ENCODE results near the gene RAPGEF2.
"Not testable (repeated sequence)": the region's sequence is repeated elsewhere in the genome, so short reads cannot be mapped to it uniquely, and the experiment has no call there.

Gene RAPGEF2

GRCh38 chr4:159175085-159175988 is 72.5 kb downstream of the RAPGEF2 start:
- no CpG with 5 or more reads among the region's 14 CpGs for WGBS (ENCODE audit: insufficient coverage, insufficient read length)
- Histone ChIP-seq H3K27ac (ENCODE audit: low read length) (peak overlapping the region; percentile 59), H3K36me3 (ENCODE audit: control insufficient read depth, insufficient read depth, low read length) (no peaks in the 10 kb centered on the region), H3K4me3 (ENCODE audit: low read length) (no peak overlapping the region), H3K27me3 (ENCODE audit: control insufficient read depth, insufficient read depth, low read length) (no peaks in the 10 kb centered on the region), H3K9me3 (ENCODE audit: control insufficient read depth, insufficient read depth, low read length) (no peaks in the 10 kb centered on the region), H3K4me1 (ENCODE audit: control insufficient read depth, insufficient read depth, low read length) (peaks cover 6% of the 10 kb centered on the region; the same call in 1 of the 2 replicates)
- DNase-seq (ENCODE audit: low read depth, low spot score): peak; percentile 93

DNA sequence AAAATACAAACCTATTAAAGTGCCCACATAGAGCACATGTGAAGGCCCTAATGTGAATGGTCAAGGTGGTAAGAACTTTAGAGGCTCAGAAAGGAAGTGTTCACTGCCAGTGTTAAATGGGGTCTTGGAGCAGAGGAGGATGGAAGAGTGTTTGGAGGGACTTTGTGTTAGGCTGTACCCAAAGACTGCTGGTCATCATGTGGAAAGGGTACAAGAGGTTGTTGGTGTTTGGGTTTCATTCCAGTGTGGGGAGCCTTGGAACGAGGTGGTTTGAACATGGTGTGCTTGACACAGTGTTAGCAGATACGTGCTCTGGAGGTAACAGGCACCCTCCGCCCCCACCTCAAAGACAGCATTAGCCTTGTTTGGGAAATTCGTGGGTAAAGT is 73.1 kb downstream of the RAPGEF2 start:
- Histone ChIP-seq H3K4me3 (ENCODE audit: low read length) (no peak overlapping the region), H3K4me1 (ENCODE audit: control insufficient read depth, insufficient read depth, low read length) (peaks cover 6% of the 10 kb centered on the region; the same call in 1 of the 2 replicates), H3K9me3 (ENCODE audit: control insufficient read depth, insufficient read depth, low read length) (no peaks in the 10 kb centered on the region), H3K36me3 (ENCODE audit: control insufficient read depth, insufficient read depth, low read length) (no peaks in the 10 kb centered on the region), H3K27ac (ENCODE audit: low read length) (peak overlapping the region; percentile 59), H3K27me3 (ENCODE audit: control insufficient read depth, insufficient read depth, low read length) (no peaks in the 10 kb centered on the region)
- DNase-seq (ENCODE audit: low read depth, low spot score): no peak
- no CpG with 5 or more reads among the region's 4 CpGs for WGBS (ENCODE audit: insufficient coverage, insufficient read length)

DNA sequence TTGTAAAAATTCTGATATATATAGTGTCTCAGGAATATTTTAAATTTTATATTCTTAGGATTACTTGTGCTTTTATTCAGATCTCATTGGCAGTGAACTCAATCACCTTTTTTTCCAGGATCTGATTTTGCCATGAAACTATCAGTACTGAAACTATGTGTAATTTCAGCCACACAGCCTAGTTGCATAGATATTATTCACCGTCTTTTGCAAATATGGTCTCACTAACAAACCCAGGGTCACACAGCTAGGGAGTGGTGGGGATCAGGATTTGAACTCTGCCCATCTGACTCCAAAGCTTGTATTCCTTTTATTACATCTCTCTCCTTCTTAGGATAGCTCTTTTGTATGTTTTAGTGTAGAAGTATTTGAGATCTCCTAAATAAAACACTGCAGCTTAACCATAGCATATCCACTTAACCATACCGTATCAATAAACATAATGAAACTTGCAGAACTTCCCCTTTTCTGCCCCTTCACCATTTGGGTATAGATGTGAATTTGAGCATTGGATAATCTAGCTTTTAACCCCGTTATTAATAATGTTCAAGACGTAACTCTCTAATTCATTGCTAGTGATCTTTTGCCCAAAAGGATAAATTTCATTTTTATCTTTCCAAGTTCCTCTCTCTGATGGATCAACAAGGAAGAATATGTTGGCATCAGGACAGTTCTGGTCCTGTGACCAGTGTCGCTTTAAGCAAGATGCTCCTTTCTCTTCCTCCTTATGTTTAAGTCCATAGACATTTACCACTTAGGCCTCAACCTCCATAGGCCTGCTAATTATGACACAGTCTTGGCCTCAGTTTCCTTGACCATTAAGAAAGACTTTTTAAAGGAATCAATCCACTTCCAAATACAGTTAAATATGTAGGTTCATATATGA is 74.6 kb downstream of the RAPGEF2 start:
- H3K4me1 ChIP-seq (ENCODE audit: control insufficient read depth, insufficient read depth, low read length): peaks cover 6% of the 10 kb centered on the region; the same call in 1 of the 2 replicates
- no peak for DNase-seq (ENCODE audit: low read depth, low spot score)
- H3K27ac ChIP-seq (ENCODE audit: low read length): no peak overlapping the region
- H3K36me3 ChIP-seq (ENCODE audit: control insufficient read depth, insufficient read depth, low read length): no peaks in the 10 kb centered on the region
- no peak overlapping the region for H3K4me3 ChIP-seq (ENCODE audit: low read length)
- no peaks in the 10 kb centered on the region for H3K27me3 ChIP-seq (ENCODE audit: control insufficient read depth, insufficient read depth, low read length)
- no peaks in the 10 kb centered on the region for H3K9me3 ChIP-seq (ENCODE audit: control insufficient read depth, insufficient read depth, low read length)
- no CpG with 5 or more reads among the region's 5 CpGs for WGBS (ENCODE audit: insufficient coverage, insufficient read length)

GRCh38 chr4:159178151-159178546 is 75.3 kb downstream of the RAPGEF2 start:
- no peak overlapping the region for H3K27ac ChIP-seq (ENCODE audit: low read length)
- no peaks in the 10 kb centered on the region for H3K36me3 ChIP-seq (ENCODE audit: control insufficient read depth, insufficient read depth, low read length)
- no peak for DNase-seq (ENCODE audit: low read depth, low spot score)
- no peak overlapping the region for H3K4me3 ChIP-seq (ENCODE audit: low read length)
- no peaks in the 10 kb centered on the region for H3K9me3 ChIP-seq (ENCODE audit: control insufficient read depth, insufficient read depth, low read length)
- no peaks in the 10 kb centered on the region for H3K27me3 ChIP-seq (ENCODE audit: control insufficient read depth, insufficient read depth, low read length)
- WGBS (ENCODE audit: insufficient coverage, insufficient read length): no CpG with 5 or more reads among the region's 2 CpGs
- peaks cover 6% of the 10 kb centered on the region; the same call in 1 of the 2 replicates for H3K4me1 ChIP-seq (ENCODE audit: control insufficient read depth, insufficient read depth, low read length)

DNA sequence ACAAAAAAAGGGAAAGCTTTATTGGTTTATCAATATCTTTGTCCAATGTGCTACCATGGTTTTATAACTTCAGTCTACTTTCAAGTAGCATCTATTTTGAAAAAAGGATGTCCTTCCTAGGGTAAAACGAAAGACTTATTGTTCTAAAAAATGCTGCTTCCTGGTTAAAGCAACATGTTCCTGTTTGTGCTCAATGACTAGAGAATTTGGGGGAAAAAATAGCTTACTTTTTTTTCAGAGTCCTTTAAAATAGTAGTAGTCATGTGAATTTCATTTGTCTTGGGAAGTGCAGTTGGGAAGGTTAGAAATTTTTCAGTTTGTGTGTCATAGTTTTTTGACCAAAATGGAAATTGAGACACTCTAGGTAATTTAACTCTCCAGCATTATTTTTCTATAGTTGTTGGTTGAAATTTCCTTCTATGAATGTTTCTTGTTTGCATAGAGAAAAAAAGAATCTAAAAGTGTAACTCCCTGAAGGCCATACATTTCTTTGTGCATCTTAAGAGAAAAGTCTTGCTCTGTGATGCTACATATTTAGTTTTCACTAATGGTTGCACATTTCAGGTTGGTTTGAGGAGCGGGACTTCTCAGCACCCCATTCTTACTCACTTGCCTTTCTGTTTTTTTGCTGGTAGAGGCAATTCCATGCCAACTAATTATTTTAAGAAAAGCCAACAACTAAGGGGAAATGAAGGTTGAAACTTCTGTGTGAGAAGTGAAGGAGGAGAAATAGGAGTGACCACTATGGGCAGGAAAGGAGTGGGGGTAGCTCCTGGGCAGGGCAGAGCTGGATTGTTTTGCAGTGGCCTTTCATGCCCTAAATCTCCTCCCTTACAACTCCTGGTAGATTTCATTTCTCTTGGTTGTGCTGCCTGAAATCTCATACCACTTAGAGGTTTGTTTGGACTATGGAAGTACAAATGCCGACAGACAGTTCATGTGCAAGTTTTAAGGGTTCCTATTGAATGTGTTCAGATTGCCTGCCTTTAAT is 76.4 kb downstream of the RAPGEF2 start:
- Histone ChIP-seq H3K4me3 (ENCODE audit: low read length) (no peak overlapping the region), H3K27ac (ENCODE audit: low read length) (no peak overlapping the region)
- no CpG with 5 or more reads among the region's 3 CpGs for WGBS (ENCODE audit: insufficient coverage, insufficient read length)

DNA sequence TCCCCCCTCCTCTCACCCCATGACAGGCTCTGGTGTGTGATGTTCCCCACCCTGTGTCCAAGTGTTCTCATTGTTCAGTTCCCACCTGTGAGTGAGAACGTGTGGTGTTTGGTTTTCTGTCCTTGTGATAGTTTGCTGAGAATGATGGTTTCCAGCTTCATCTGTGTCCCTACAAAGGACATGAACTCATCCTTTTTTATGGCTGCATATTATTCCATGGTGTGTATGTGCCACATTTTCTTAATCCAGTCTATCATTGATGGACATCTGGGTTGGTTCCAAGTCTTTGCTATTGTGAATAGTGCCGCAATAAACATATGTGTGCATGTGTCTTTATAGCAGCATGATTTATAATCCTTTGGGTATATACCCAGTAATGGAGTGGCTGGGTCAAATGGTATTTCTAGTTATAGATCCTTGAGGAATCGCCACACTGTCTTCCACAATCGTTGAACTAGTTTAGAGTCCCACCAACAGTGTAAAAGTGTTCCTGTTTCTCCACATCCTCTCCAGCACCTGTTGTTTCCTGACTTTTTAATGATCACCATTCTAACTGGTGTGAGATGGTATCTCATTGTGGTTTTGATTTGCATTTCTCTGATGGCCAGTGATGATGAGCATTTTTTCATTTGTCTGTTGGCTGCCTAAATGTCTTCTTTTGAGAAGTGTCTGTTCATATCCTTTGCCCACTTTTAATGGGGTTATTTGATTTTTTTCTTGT is 81.2 kb downstream of the RAPGEF2 start:
- not testable (repeated sequence) for H3K27me3 ChIP-seq (ENCODE audit: control insufficient read depth, insufficient read depth, low read length); H3K27ac ChIP-seq (ENCODE audit: low read length); H3K4me1 ChIP-seq (ENCODE audit: control insufficient read depth, insufficient read depth, low read length); H3K36me3 ChIP-seq (ENCODE audit: control insufficient read depth, insufficient read depth, low read length); DNase-seq (ENCODE audit: low read depth, low spot score); H3K4me3 ChIP-seq (ENCODE audit: low read length); H3K9me3 ChIP-seq (ENCODE audit: control insufficient read depth, insufficient read depth, low read length)
- no CpG with 5 or more reads among the region's 4 CpGs for WGBS (ENCODE audit: insufficient coverage, insufficient read length)

More for the DNA sequence above, 76.4 kb downstream of the RAPGEF2 start:
- no peaks in the 10 kb centered on the region for H3K27me3 ChIP-seq (ENCODE audit: control insufficient read depth, insufficient read depth, low read length)
- H3K9me3 ChIP-seq (ENCODE audit: control insufficient read depth, insufficient read depth, low read length): no peaks in the 10 kb centered on the region
- H3K4me1 ChIP-seq (ENCODE audit: control insufficient read depth, insufficient read depth, low read length): peaks cover 6% of the 10 kb centered on the region; the same call in 1 of the 2 replicates
- no peaks in the 10 kb centered on the region for H3K36me3 ChIP-seq (ENCODE audit: control insufficient read depth, insufficient read depth, low read length)
- no peak for DNase-seq (ENCODE audit: low read depth, low spot score)

DNA sequence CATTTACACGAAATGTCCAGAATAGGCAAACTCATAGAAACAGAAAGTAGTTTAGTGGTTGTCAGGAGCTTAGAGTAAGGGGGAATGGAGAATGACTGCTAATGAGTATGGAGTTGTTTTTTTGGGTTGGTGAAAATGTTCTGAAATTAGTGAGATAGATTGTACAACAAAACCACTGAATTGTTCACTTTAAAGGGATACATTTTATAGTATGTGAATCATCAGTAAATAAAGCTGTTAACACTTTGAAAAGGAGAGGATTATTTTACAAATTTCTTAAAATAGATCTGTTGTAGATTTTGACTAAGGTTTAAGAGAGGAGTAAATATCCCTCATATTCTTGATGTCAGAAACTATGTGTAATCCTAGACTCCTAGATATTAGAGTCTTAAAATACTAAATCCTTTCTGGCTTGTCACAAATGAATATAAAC is 82.7 kb downstream of the RAPGEF2 start:
- H3K27ac ChIP-seq (ENCODE audit: low read length): no peak overlapping the region
- no peaks in the 10 kb centered on the region for H3K9me3 ChIP-seq (ENCODE audit: control insufficient read depth, insufficient read depth, low read length)
- no peaks in the 10 kb centered on the region for H3K4me1 ChIP-seq (ENCODE audit: control insufficient read depth, insufficient read depth, low read length)
- DNase-seq (ENCODE audit: low read depth, low spot score): no peak
- no peaks in the 10 kb centered on the region for H3K36me3 ChIP-seq (ENCODE audit: control insufficient read depth, insufficient read depth, low read length)
- H3K4me3 ChIP-seq (ENCODE audit: low read length): no peak overlapping the region
- no peaks in the 10 kb centered on the region for H3K27me3 ChIP-seq (ENCODE audit: control insufficient read depth, insufficient read depth, low read length)
- WGBS (ENCODE audit: insufficient coverage, insufficient read length): no CpG with 5 or more reads among the region's 1 CpG

- Histone ChIP-seq H3K4me1 (ENCODE audit: control insufficient read depth, insufficient read depth, low read length) (no peaks in the 10 kb centered on the region), H3K4me3 (ENCODE audit: low read length) (no peak overlapping the region), H3K27ac (ENCODE audit: low read length) (no peak overlapping the region), H3K9me3 (ENCODE audit: control insufficient read depth, insufficient read depth, low read length) (no peaks in the 10 kb centered on the region), H3K36me3 (ENCODE audit: control insufficient read depth, insufficient read depth, low read length) (no peaks in the 10 kb centered on the region), H3K27me3 (ENCODE audit: control insufficient read depth, insufficient read depth, low read length) (no peaks in the 10 kb centered on the region)
- no CpG with 5 or more reads among the region's 1 CpG for WGBS (ENCODE audit: insufficient coverage, insufficient read length)
- no peak for DNase-seq (ENCODE audit: low read depth, low spot score)
These were observed 85.8 kb downstream of the RAPGEF2 start for GRCh38 chr4:159188646-159189045.

- Histone ChIP-seq H3K4me3 (ENCODE audit: low read length) (no peak overlapping the region), H3K4me1 (ENCODE audit: control insufficient read depth, insufficient read depth, low read length) (no peaks in the 10 kb centered on the region), H3K27ac (ENCODE audit: low read length) (no peak overlapping the region), H3K36me3 (ENCODE audit: control insufficient read depth, insufficient read depth, low read length) (no peaks in the 10 kb centered on the region), H3K9me3 (ENCODE audit: control insufficient read depth, insufficient read depth, low read length) (no peaks in the 10 kb centered on the region), H3K27me3 (ENCODE audit: control insufficient read depth, insufficient read depth, low read length) (no peaks in the 10 kb centered on the region)
- no peak for DNase-seq (ENCODE audit: low read depth, low spot score)
- no CpG with 5 or more reads among the region's 2 CpGs for WGBS (ENCODE audit: insufficient coverage, insufficient read length)
These were observed 87.8 kb downstream of the RAPGEF2 start for GRCh38 chr4:159190651-159191050.

Measured in iPS DF 6.9 (cell line).